BLaER1 treated with 17β-estradiol and CSF1 and Interleukin-3, amounts not matched to agents 10 nM and 100 nM (cell line): ENCODE measurements around the gene COX7A2L.

Source experiments
- H3K27ac ChIP-seq, 11 experiments: shearing (Covaris generic); formaldehyde crosslinking; 2 replicates each; pipeline ENCODE4 v1.8.1; 2022
- H3K27me3 ChIP-seq, 11 experiments: shearing (Covaris generic); formaldehyde crosslinking; 2 replicates each; pipeline ENCODE4 v1.8.1; 2022
- H3K36me3 ChIP-seq, 11 experiments: shearing (Covaris generic); formaldehyde crosslinking; 2 replicates each; pipeline ENCODE4 v1.8.1; 2022
- H3K4me1 ChIP-seq, 10 experiments: shearing (Covaris generic); formaldehyde crosslinking; 2 replicates each; pipeline ENCODE4 v1.8.1; 2022
- H3K4me2 ChIP-seq, 11 experiments: shearing (Covaris generic); formaldehyde crosslinking; 2 replicates each; pipeline ENCODE4 v1.8.1; 2022
- H3K4me3 ChIP-seq, 10 experiments: shearing (Covaris generic); formaldehyde crosslinking; 2 replicates each; pipeline ENCODE4 v1.8.1; 2022
- H3K9ac ChIP-seq, 11 experiments: shearing (Covaris generic); formaldehyde crosslinking; 2 replicates each; pipeline ENCODE4 v1.8.1; 2022
- H3K9me3 ChIP-seq, 11 experiments: shearing (Covaris generic); formaldehyde crosslinking; replicated peaks in 1 of 11; 2 replicates each; pipeline ENCODE4 v1.8.1; 2022
- H4K20me1 ChIP-seq, 11 experiments: shearing (Covaris generic); formaldehyde crosslinking; 2 replicates each; pipeline ENCODE4 v1.8.1; 2022
- Cebpa-rat ChIP-seq, 11 experiments: shearing (Covaris generic); IDR thresholded peaks; 2 replicates each; pipeline ENCODE4 v1.8.1; 2022

COX7A2L gene

GRCh38 chr2:42345986-42346385 lies 15.0 kb downstream of the COX7A2L start:
- Histone ChIP-seq H3K4me3 (no peak overlapping the region), H3K4me2 (no peak overlapping the region), H3K27ac (no peak overlapping the region), H3K36me3 (peaks cover 76 to 98% (median 92%) of the 10 kb centered on the region in 11 experiments), H3K4me1 (peaks cover 0 to 24% (median 11%) of the 10 kb centered on the region in 10 experiments; a peak in 10 of 20 replicates), H4K20me1 (peaks cover 21 to 92% (median 63%) of the 10 kb centered on the region in 11 experiments; a peak in 19 of 22 replicates), H3K9ac (no peak overlapping the region), H3K27me3 (no peaks in the 10 kb centered on the region), H3K9me3 (no peaks in the 10 kb centered on the region)
- no peak for TF ChIP-seq Cebpa-rat (IDR thresholded peaks at IDR 0.05)

- peak overlapping the region in 5 of 11 experiments; percentile 9 to 52 (median 31); a peak in 7 of 22 replicates for H3K4me2 ChIP-seq
- TF ChIP-seq Cebpa-rat (IDR thresholded peaks at IDR 0.05) = no peak
- no peak overlapping the region for H3K9ac ChIP-seq
Observed at GRCh38 chr2:42342795-42343241, 18.2 kb downstream of the COX7A2L start.

GRCh38 chr2:42342061-42342794 lies 18.8 kb downstream of the COX7A2L start:
- H3K4me3 ChIP-seq = no peak overlapping the region
- H3K9me3 ChIP-seq = no peaks in the 10 kb centered on the region
- peaks cover 0 to 24% (median 11%) of the 10 kb centered on the region in 10 experiments; a peak in 10 of 20 replicates for H3K4me1 ChIP-seq
- H3K27ac ChIP-seq = peak overlapping the region in 2 of 11 experiments; percentile 33 to 42; a peak in 5 of 22 replicates
- H3K27me3 ChIP-seq = no peaks in the 10 kb centered on the region
- peaks cover 5 to 91% (median 68%) of the 10 kb centered on the region in 11 experiments; a peak in 19 of 22 replicates for H4K20me1 ChIP-seq
- H3K36me3 ChIP-seq = peaks cover 76 to 99% (median 91%) of the 10 kb centered on the region in 11 experiments
- no peak for TF ChIP-seq Cebpa-rat (IDR thresholded peaks at IDR 0.05)
- H3K4me2 ChIP-seq = peak overlapping the region in 5 of 11 experiments; percentile 9 to 52 (median 31); a peak in 7 of 22 replicates
- no peak overlapping the region for H3K9ac ChIP-seq

More at GRCh38 chr2:42342795-42343241, 18.2 kb downstream of the COX7A2L start:
- Histone ChIP-seq H4K20me1 (peaks cover 5 to 93% (median 72%) of the 10 kb centered on the region in 11 experiments; a peak in 19 of 22 replicates), H3K27ac (peak overlapping the region in 2 of 11 experiments; percentile 33 to 42; a peak in 2 of 22 replicates), H3K4me1 (peaks cover 0 to 24% (median 11%) of the 10 kb centered on the region in 10 experiments; a peak in 10 of 20 replicates), H3K9me3 (no peaks in the 10 kb centered on the region), H3K36me3 (peaks cover 74 to 98% (median 90%) of the 10 kb centered on the region in 11 experiments), H3K4me3 (no peak overlapping the region), H3K27me3 (no peaks in the 10 kb centered on the region)

- Histone ChIP-seq H3K4me3 (no peak overlapping the region), H3K9ac (no peak overlapping the region), H3K4me1 (peaks cover 0 to 24% (median 11%) of the 10 kb centered on the region in 10 experiments; a peak in 10 of 20 replicates), H3K27me3 (no peaks in the 10 kb centered on the region), H4K20me1 (peaks cover 5 to 98% (median 62%) of the 10 kb centered on the region in 11 experiments; a peak in 19 of 22 replicates), H3K9me3 (no peaks in the 10 kb centered on the region), H3K27ac (peak overlapping the region in 4 of 11 experiments; percentile 14 to 42 (median 18); a peak in 4 of 22 replicates), H3K4me2 (no peak overlapping the region), H3K36me3 (peaks cover 69 to 100% (median 90%) of the 10 kb centered on the region in 11 experiments)
- no peak for TF ChIP-seq Cebpa-rat (IDR thresholded peaks at IDR 0.05)
Observed at GRCh38 chr2:42340938-42341636, 19.9 kb downstream of the COX7A2L start.

- no peak for TF ChIP-seq Cebpa-rat (IDR thresholded peaks at IDR 0.05)
- H3K9ac ChIP-seq = no peak overlapping the region
Observed at GRCh38 chr2:42340045-42340937, 20.7 kb downstream of the COX7A2L start.

GRCh38 chr2:42339191-42339912 lies 21.7 kb downstream of the COX7A2L start:
- H3K9me3 ChIP-seq = no peaks in the 10 kb centered on the region
- no peak overlapping the region for H3K9ac ChIP-seq
- H3K4me1 ChIP-seq = peaks cover 0 to 24% (median 13%) of the 10 kb centered on the region in 10 experiments; a peak in 11 of 20 replicates
- TF ChIP-seq Cebpa-rat (IDR thresholded peaks at IDR 0.05) = no peak
- H4K20me1 ChIP-seq = peaks cover 5 to 85% (median 53%) of the 10 kb centered on the region in 11 experiments; a peak in 19 of 22 replicates
- no peak overlapping the region for H3K4me3 ChIP-seq
- peaks cover 52 to 100% (median 88%) of the 10 kb centered on the region in 11 experiments for H3K36me3 ChIP-seq
- H3K27me3 ChIP-seq = no peaks in the 10 kb centered on the region
- no peak overlapping the region for H3K4me2 ChIP-seq
- no peak overlapping the region for H3K27ac ChIP-seq

More at GRCh38 chr2:42340045-42340937, 20.7 kb downstream of the COX7A2L start:
- Histone ChIP-seq H3K4me3 (no peak overlapping the region), H3K4me1 (peaks cover 0 to 24% (median 11%) of the 10 kb centered on the region in 10 experiments; a peak in 10 of 20 replicates), H3K36me3 (peaks cover 61 to 100% (median 90%) of the 10 kb centered on the region in 11 experiments), H4K20me1 (peaks cover 5 to 94% (median 54%) of the 10 kb centered on the region in 11 experiments; a peak in 19 of 22 replicates), H3K27ac (no peak overlapping the region), H3K27me3 (no peaks in the 10 kb centered on the region), H3K4me2 (no peak overlapping the region), H3K9me3 (no peaks in the 10 kb centered on the region)

GRCh38 chr2:42338567-42339190 lies 22.3 kb downstream of the COX7A2L start:
- Histone ChIP-seq H4K20me1 (peaks cover 5 to 78% (median 51%) of the 10 kb centered on the region in 11 experiments; a peak in 19 of 22 replicates), H3K27ac (no peak overlapping the region), H3K9ac (no peak overlapping the region), H3K4me2 (no peak overlapping the region), H3K4me1 (peaks cover 0 to 24% (median 13%) of the 10 kb centered on the region in 10 experiments; a peak in 12 of 20 replicates), H3K27me3 (no peaks in the 10 kb centered on the region), H3K36me3 (peaks cover 53 to 100% (median 89%) of the 10 kb centered on the region in 11 experiments), H3K9me3 (no peaks in the 10 kb centered on the region), H3K4me3 (no peak overlapping the region)
- no peak for TF ChIP-seq Cebpa-rat (IDR thresholded peaks at IDR 0.05)
